GM21390 (cell line): Measurements from ENCODE around the gene AEN.

Source experiments
- ATAC-seq: cut with Tn5 transposase; IDR thresholded peaks from one replicate; pipeline ENCODE4 v1.9.1; 2021; ENCODE audit not compliant: unreplicated experiment

AEN gene

GRCh38 chr15:88663141-88663621 lies 42.0 kb downstream of the AEN start:
- no peak for ATAC-seq

GRCh38 chr15:88664151-88664778 lies 43.1 kb downstream of the AEN start:
- no peak for ATAC-seq

- no peak for ATAC-seq
Observed at GRCh38 chr15:88674661-88675060, 53.5 kb downstream of the AEN start.

- ATAC-seq = no peak
Observed at GRCh38 chr15:88678755-88679154, 57.6 kb downstream of the AEN start.

- no peak for ATAC-seq
Observed at GRCh38 chr15:88680241-88681001, 59.3 kb downstream of the AEN start.

GRCh38 chr15:88681610-88682221 lies 60.6 kb downstream of the AEN start:
- ATAC-seq = no peak
